OCI-LY3 (cell line): Measurements from ENCODE around the gene ATP7B.

Experiments used
- EZH2phosphoT487 ChIP-seq: fragments of 200-600 bp; shearing (Covaris generic); IDR thresholded peaks from 2 replicates; pipeline ENCODE4 v1.6.1; 2018; ENCODE audit warnings: antibody characterized with exemption, mixed run types, low read depth
- TF ChIP-seq, protein P1 (sequence below): fragments of 200-600, 300-600 bp; sonication (generic); IDR thresholded peaks from 2 replicates; pipeline ENCODE4 v1.5.1; 2014; ENCODE audit warnings: antibody characterized with exemption, low read length, low read depth

- TF ChIP-seq, protein P1, sequence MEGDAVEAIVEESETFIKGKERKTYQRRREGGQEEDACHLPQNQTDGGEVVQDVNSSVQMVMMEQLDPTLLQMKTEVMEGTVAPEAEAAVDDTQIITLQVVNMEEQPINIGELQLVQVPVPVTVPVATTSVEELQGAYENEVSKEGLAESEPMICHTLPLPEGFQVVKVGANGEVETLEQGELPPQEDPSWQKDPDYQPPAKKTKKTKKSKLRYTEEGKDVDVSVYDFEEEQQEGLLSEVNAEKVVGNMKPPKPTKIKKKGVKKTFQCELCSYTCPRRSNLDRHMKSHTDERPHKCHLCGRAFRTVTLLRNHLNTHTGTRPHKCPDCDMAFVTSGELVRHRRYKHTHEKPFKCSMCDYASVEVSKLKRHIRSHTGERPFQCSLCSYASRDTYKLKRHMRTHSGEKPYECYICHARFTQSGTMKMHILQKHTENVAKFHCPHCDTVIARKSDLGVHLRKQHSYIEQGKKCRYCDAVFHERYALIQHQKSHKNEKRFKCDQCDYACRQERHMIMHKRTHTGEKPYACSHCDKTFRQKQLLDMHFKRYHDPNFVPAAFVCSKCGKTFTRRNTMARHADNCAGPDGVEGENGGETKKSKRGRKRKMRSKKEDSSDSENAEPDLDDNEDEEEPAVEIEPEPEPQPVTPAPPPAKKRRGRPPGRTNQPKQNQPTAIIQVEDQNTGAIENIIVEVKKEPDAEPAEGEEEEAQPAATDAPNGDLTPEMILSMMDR: no peak
- no peak for TF ChIP-seq EZH2phosphoT487
Observed at GRCh38 chr13:51914137-51914493, 97.1 kb downstream of the ATP7B start.
